NCI-H345 (cell line): Measurements from ENCODE around the gene ICAM5.

Source experiments
- DNase-seq: peaks from one replicate; lab custom pipeline; 2025; lab: John Stamatoyannopoulos, UW

ICAM5 gene

DNA sequence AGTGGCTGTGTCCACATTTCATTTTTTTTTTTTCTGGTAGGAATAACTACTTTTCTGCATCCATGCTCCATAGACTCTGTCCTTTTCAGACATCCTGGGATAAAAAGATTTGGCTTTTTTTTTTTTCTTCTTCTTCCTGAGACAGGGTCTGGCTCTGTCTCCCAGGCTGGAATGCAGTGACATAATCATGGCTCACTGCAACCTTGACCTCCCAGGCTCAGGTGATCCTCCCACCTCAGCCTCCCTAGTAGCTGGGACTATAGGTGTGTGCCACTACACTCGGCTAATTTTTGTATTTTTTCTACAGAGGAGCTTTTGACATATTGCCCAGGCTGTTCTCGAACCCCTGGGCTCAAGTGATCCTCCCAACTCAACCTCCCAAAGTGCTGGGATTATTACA, 53.7 kb downstream of the ICAM5 start:
- no peak for DNase-seq

DNA sequence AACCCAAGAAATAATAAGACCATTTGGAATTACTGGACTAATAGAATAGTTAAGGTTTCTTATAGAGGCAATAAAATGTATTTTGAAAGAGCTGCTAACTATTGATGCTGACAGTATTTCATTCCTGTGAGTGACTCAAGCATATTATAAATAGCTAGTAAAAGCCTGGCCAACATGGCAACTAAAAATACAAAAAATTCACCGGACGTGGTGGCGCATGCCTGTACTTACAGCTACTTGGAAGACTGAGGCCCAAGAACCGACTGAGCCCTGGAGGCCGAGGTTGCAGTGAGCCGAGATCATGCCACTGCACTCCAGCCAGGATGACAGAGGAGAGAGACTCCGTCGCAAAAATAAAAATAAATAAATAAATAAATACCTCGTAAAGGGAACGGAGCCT, 55.0 kb downstream of the ICAM5 start:
- no peak for DNase-seq
